Measurements from ENCODE around the gene CCDC85A.

CCDC85A gene

DNA sequence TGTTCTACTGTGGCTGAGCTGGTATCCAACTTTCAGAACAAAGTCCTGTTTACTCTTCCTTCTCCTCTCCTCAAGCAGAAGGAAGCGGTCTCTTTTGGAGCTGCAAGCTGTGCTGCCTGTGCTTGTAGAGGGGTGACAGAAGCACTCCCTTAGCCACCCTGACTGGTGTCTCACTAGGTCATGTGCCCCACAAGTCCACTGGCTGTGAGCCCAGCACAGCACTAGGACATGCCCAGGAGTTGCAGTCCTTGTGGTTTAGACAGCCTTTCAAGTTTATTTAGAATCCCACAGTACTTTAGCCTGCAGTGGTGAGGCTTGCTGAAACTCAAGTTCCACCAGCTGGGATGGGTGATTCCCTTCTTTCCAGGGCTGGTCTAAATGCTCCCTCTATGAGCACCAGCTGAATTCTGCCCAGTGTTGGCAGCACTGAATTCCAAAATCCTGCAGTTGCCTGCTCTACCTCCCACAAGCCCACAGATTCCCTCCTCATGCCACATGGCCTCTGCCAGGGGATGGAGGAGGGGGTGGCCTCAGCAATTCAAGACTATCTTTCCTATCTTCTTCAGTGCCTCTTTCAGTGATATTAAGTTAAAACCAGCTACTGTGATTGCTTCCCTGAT is 61.2 kb downstream of the CCDC85A start:
- no peak for DNase-seq

DNA sequence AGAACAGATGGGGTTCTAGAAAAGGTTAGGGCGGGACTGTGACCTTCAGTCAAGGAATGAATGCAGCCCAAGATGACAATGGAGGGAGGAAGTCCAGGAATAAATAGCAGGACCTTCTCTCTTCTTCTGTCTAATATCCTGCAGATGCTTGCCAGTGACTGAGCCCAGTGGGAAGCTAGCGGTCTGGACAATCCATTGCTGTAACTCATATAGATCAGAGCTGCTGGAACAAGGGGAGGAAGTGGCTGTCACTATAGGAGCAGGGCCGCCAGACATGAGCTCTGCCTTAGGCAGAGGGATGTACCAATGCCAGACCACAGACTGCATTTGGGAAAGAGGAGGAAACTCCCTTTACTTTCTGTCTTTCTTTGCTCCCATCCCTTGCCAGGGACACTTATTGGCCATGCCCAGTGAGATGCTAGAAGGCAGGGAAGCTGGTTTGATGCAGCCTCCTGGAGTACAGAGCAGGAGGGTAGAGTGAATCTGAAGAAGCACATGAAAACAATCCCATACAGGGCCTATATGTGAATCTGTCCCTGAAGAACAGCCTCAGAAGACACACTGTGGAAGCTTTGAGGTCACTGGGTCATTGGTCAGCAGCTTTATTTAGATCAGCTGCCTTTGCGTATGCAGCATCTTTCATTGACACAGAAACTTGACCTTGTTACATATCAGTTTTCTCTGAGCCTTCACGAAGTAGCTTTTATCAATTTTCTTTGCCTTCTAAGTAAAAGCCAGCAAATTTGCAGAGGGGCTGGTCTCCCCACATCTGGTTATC is 65.4 kb downstream of the CCDC85A start:
- DNase-seq, result no peak

DNA sequence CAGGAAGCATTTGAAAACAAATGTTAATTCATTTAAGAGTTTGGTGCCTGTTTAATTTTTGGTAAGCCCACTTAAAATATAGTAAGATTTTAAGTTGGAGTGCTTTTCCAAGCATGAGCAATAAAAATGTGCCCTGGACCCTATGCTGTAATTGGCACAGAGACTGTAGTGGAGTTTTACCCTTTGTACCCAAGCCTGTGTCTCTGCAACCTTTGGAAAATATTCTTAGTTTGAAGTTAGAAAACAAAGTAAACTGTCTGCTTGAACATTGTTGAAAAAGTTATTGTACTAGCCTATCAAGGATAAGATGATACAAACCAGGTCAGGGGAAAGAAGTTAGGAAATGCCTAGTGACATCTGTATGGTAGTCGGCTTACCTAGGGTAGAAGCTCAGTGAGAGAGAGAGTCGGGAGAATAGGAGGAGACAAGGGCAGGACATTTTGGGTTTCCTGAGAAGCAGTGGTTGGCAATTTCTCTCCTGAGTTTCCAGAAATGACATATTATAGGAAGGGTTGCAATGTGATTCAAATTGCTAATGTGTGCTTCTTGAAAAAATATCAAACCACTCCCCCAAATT is 66.5 kb downstream of the CCDC85A start:
- no peak for DNase-seq

DNA sequence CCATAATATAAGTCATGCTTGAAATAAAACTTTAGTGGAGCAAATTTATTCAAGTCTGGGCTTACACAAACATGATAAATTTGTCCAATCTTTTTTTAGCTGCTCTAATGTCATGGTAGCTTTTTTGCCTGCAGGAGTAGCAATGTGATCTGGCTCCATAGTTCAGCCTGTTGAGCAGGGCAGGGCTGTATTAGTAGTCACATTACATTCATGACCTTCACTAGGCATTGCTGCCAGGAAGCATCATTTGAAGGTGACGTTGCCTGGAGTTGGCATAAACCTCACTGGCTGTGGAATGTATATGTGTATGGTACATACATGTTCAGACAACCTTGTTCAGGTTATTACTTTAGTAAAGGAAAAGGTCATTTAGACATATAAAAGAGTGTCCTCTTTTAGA is 76.6 kb downstream of the CCDC85A start:
- DNase-seq, result no peak

DNA sequence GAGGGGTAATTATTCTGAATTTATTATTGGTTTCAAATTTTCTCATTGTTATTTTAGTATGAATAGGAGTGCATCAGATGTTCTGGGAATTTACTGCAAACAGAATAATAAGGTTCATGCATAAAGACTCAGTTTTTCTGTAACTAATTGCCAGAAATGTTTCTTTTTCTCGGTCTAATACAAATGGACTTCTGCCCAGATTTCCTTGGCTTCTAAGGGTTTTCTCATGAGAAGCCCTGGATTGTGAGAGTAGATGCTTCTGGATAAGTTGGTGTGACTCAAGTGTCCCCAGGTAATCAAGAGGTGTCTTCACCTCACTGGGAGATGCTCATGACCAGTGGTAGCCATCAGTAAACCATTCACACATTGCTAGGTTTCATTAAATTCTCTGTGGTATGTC is 78.5 kb downstream of the CCDC85A start:
- DNase-seq, result no peak

DNA sequence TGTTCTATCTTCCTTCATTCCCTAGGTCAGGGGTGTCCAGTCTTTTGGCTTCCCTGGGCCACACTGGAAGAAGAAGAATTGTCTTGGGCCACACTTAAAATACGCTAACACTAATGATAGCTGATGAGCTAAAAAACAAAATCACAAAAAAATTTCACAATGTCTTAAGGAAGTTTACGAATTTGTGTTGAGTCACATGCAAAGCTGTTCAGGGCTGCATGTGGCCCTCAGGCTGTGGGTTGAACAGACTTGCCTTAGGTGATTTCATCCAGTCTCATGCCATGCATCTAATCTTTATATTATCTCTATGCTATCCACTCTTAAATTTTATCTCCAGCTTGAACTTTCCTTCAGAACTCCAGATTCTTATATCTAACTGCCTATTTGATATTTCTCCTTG is 80.1 kb downstream of the CCDC85A start:
- no peak for DNase-seq

DNA sequence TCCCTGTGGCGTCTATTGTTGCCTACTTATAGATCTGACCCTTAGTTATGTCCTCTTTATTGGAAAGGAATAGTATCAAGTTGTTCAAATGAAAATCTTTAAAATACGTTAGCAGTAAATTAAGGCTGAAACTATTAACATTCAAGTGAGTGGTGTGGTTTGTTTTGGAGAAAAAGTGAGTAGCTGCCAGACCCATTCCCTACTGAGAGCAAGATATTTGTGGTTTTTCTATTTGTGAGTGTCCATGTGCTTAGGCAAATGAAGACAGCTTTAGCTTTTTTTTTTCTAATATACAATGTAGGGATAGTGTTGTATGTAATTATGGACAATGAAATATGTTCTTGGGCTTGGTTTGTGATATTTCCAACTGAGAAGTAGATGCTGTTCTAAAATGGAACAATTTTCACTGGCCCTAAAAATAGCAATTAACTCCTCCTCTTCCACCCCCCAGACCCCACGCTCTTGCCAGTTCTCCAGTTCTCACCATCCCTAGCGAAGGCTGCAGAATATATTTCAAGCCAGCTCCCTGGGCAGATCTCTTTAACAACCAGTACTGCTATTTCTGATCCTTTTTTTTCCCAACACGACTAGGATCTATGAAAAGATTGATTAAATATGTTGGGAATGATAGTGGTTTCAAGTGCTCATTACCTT is 83.1 kb downstream of the CCDC85A start:
- DNase-seq, result no peak

DNA sequence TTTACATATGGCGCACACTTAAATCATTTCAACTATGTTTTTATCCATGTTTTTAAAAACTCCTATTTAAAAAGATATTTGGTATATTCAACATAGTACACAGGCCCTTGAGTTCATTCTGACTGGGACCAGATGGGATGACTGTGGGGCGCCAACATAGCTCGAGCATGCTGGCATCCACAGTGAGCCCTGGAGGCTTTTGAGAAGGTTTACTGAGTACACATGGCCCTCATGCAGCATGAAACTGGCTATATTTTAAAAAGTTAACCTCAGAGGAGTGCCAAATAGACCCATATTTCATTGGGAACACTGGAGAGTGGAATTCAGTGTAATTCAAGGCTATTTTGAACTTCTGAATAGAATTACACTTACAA is 83.6 kb downstream of the CCDC85A start:
- no peak for DNase-seq

DNA sequence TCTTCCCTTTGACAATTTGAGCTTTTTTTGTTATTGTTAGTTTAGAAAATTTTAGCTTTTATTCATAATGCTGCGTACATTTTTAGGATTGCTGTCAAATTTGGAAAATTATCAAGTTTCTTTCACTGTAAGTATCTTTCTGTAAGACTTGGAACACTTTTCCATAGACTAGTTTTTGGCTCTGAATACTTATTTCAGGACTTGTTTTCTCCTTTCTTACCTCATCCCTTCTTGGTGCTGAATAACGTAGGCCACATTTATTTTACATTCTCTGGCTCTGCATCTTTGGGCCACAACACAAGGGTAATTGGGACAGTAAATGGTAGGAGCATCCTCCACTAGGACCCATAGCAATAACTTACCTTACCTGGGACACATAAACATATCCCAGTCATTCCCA is 85.1 kb downstream of the CCDC85A start:
- no peak for DNase-seq

DNA sequence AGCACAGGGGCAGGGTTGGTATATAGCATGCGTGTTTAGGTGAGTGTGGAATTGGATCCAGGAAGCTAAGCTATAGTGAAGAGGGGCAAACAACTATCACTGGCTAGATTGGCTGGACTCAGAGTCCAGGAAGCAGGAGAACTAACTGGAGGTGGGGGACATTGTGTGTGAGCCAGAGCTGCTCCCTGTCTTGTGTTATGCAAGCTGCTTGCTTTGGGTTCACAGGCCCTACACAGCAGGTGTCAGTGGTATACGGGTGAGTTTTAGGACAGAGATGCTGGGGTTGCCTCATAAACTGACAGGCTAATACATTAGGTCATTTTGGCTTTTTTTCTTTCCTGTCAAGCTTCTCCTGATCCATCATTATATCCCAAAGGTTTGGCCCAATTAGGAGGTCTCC is 87.5 kb downstream of the CCDC85A start:
- no peak for DNase-seq

DNA sequence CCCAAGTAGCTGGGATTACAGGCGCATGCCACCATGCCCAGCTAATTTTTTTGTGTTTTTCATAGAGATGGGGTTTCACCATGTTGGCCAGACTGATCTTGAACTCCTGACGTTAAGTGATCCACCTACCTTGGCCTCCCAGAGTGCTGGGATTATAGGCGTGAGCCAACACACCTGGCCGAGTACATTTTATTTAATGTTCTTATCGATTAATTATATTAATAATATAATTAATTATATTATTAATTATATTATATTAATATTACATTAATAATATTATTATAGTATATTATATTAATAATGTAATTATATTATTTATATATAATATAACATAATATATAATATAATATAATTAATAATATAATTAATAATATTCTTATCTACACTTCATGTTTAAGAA is 101.4 kb downstream of the CCDC85A start:
- DNase-seq, result no peak

DNA sequence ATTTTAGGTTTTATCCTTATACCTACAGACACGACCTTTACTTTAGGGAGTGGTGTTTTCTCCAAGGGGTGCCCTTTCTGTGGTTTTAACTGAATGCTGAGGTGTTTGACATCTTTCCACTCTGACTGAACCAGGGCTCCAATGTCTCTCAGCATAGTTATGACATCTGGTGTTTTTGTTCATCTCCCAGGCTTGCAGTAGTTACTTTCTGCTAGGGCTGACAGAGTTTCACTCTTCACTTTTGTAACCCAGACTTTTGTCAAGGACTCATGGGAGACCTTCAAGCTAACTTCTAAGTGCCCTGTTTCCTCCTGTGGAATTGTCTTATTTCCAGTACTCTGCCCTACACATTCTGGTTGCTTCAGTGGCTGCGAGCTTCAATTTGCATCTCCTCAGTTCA is 103.1 kb downstream of the CCDC85A start:
- DNase-seq, result no peak

DNA sequence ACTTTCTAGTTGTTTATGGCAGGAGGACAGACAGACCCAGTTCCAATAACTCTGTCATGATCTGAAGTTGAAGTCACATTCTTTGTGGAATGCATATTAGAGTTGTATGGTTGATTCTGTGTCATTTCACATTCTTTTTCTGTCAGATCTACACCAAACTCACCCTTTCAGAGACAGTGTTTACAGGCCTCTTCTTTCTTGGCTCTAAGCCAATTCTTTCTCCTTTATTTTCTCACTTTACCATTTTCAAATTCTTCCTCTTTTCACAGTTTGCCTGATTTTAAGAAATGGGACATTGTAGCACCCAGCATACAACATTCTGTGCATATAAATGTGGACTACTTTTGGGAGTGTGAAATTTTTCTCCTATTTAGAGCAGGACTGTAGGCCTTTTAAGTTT is 103.7 kb downstream of the CCDC85A start:
- DNase-seq, result no peak

DNA sequence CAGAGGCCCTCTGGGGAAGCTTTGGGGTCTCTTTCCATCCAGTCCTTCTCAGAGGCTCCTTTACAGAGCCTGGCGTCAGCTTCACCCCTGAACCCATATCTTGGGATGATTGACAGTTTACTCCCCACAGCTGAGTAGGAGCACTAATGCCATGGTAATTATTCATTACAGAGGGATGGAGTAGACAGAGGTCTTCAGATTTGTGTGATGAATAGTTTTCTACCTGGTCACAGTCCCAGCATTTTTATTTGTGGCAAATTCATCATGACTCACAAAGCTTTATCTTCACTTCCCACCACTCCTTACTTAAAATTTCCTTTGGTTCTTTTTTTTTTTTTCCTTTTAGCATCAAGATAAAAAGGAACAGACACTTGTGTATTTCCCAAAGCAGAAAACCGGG is 104.2 kb downstream of the CCDC85A start:
- DNase-seq, result peak; percentile 23

DNA sequence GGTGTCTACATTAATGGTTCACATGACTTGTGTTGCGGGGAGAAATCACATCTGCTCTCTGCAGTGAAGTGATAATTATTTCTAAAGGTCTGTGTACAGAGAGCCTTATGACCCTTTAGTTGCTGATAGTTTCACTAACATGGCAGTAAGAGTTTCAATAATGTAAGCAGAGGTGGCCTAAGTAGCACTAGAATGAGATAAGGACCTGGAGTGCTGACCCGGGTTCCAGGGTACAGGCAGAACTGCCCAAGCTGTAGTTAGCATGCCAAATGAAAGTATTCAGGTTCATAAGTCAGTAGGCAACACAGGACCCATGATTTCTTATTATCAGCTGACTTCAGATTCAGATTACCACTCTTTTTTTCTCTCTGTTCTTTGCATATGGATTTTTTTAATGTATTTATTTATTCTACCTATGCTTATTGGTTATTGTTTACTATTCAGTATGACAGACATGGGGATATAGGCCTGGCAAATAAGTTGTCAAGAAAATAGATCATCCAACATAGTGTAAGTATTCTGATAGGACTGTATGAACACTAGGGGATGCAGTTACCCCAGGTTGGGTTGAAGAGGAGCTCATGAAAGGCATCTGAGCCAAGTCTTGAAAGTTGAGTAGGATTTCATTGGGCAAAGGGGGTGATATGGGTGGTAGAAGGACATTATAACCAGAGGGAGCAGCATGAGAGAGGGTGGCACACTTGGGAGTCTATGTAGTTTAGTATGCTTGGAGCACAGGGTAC is 105.2 kb downstream of the CCDC85A start:
- peak; percentile 64 for DNase-seq

DNA sequence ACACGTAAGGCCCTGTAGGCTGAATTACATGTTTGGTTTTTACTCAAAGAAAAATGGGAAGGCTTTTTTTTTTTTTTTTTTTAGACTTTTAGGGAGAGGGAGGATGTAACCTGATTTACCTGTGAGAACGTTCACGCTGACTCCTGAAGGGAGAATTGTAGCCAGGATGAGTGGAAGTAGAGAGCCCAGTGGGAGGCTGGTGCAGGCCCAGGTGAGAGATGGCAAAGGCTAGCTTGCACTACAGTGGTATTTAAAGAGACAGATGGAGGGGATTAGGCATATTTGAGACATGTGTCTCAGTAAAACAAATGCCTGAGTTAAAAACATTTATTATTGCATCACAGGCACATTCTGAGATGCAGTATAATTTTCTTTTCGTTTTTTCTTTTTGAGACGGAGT is 107.9 kb downstream of the CCDC85A start:
- no peak for DNase-seq

DNA sequence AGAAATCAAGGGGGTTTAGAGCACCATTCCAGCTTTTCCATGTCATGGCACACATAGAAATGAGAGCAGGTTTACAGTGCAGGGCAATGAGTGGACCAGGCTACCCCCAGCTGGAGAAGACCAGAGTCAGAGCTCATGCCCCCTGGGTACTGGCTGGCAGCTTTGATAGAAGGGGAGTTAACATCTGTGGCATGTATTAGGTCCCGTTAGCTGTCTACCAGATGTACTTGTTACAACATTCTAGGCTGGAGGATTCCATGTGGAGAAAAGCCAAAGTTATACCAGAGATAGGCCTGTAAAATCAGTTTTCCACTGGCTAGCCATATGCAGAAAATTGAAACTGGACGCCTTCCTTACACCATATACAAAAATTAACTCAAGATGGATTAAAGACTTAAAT is 109.2 kb downstream of the CCDC85A start:
- no peak for DNase-seq

DNA sequence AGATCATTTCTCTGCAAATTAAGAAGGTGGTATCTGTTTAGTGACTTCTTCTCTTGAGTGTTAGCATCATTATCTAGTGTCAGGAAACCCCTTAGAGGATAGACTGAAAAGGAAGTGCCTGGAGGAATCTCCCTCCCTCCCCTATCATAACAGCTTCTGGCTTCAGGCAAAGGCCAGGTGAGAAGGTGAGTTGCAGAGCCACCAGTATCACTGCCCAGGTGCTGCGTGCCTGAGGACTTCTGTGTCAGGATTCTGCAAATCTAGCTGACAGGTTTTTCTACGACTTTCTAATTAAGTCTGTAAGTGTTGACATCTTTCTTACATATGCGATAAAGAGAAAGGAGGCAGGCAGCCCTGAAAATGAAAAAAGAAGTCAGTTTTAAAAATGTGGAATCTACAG is 111.9 kb downstream of the CCDC85A start:
- no peak for DNase-seq

DNA sequence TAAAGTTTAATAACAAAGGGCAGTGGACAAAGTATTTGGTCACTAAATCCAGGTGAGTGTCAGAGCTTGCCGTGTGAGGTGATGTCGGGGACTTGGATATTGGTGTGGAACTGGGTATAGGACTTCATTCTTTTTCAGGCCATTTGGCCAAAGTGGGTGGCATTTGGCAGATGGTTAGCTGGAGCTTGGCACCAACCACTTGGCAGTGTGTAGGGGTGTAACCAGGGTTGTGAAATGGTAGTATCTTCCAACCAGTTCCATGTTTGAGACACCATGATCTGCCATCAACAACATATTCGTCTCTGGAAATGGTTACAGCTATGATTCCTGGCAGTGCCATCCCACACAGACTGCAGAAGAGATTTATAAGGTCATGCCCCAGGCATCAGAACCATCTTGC is 113.9 kb downstream of the CCDC85A start:
- DNase-seq, result no peak

DNA sequence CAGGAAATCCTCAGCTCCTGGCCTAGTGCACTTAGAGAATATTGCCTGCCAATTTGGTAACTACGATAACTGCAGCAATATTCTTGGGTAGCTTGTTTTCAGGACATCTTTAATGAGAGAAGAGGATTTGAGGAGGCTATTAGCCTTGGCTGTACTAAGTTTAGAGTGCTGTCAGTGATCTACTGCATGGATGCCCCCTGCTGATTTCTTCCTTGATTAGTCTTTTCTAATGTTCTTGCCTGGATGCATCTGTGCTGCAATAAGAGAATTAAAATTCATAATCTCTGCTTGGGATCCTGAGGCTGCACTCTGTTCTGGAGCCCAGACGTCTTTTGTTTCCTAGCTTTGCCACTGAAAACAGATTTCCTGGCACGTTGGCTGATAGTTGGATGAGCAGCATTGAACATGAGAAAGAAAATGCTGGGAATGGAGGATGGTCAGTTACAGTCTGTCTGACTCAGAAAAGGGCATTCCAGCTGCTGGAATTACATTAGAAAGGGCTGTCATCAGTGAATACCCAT is 115.4 kb downstream of the CCDC85A start:
- peak; percentile 17 for DNase-seq

DNA sequence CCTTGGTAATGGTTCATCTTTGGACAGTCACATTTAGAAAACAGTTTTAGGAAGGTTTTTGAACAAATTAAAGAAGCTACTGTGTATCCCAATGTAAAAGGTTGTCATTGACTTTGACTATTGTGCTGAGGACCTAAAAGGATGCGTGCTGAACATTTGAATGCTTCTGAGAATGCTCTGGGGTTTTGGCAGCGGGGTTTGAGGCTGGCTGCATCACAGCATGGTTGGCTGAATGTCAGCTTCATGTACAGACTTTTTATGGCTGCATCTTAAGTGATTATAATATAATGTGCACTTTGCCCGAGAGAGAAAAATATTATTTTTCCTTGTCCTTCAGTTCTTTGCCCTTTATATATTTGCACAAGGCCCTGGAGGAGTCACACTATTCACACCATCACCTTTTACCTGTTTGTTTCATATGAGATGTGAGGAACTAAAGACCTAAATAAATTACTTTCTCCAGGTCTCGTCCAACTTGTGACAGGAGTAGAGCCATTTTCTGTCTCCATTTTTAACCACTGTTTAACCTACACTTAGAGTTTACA is 125.9 kb downstream of the CCDC85A start:
- DNase-seq, result no peak

DNA sequence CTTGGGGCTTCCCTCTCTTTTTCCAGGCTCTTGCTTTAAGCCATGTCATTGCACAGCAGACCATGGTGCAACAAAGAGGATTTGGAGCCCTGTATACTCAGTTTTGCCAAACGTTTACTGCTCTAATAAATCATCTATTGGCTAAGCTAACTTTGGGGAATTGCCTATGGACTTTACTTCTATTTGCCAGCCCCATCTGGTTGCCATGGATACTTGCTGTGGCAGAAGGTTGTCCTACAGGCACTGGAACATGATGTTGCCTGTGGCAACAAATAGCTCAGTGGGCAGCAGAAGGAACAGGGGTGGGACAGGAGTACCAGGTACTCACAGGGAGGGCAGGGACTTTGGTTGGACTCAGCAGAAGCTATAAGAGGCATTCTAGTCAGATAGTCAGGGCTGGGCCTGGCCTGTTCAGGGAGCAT is 129.7 kb downstream of the CCDC85A start:
- no peak for DNase-seq

DNA sequence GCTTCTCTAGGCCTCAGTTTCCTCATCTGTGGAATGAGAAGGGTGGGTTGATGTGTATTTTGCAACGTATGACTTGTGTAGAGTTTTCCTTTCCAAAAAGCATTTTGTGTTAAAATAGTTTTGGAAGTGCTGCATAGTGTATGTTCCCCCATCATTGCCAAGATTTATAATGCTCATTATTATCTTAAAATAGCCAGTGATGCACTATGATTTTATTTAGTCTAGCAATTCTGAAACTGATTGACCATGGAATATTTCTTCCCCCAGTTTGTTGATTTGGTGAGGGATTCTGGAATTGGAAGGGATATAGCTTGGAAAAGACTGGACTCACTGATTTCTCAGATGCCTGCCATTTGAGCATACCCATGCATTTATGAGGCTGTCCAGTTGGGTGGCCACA is 130.6 kb downstream of the CCDC85A start:
- DNase-seq, result no peak

All from NCI-H1092 treated with DMSO at 0.1 percent for 48 hours (cell line).